HG02943 (cell line): ENCODE data around the gene UBE3C.
A peak's percentile ranks its signal among the peaks of the same experiment; 100 is the strongest.
"Not testable (repeated sequence)": the region's sequence is repeated elsewhere in the genome, so short reads cannot be mapped to it uniquely, and the experiment has no call there.

Source experiments
- ATAC-seq: cut with Tn5 transposase; IDR thresholded peaks from one replicate; pipeline ENCODE4 v1.9.1; 2021; ENCODE audit warnings: mild to moderate bottlenecking, low read depth, moderate library complexity; ENCODE audit not compliant: unreplicated experiment

The UBE3C gene

GRCh38 chr7:157269341-157270059 lies 130.8 kb downstream of the UBE3C start:
- no peak for ATAC-seq

GRCh38 chr7:157270060-157270444 lies 131.3 kb downstream of the UBE3C start:
- ATAC-seq, result no peak

- no peak for ATAC-seq
These were observed 132.7 kb downstream of the UBE3C start for GRCh38 chr7:157271315-157271990.

- no peak for ATAC-seq
These were observed 133.2 kb downstream of the UBE3C start for GRCh38 chr7:157271991-157272324.

GRCh38 chr7:157272351-157273207 lies 133.9 kb downstream of the UBE3C start:
- ATAC-seq, result no peak

GRCh38 chr7:157273208-157274093 lies 134.7 kb downstream of the UBE3C start:
- peak; percentile 68 for ATAC-seq

GRCh38 chr7:157274094-157274634 lies 135.4 kb downstream of the UBE3C start:
- not testable (repeated sequence) for ATAC-seq

- ATAC-seq, result no peak
These were observed 136.3 kb downstream of the UBE3C start for GRCh38 chr7:157274991-157275427.

- ATAC-seq, result no peak
These were observed 137.4 kb downstream of the UBE3C start for GRCh38 chr7:157276091-157276561.

- ATAC-seq, result no peak
These were observed 138.2 kb downstream of the UBE3C start for GRCh38 chr7:157276731-157277562.

GRCh38 chr7:157277568-157277967 lies 138.8 kb downstream of the UBE3C start:
- not testable (repeated sequence) for ATAC-seq

GRCh38 chr7:157278167-157278790 lies 139.6 kb downstream of the UBE3C start:
- ATAC-seq, result no peak

- ATAC-seq, result no peak
These were observed 140.3 kb downstream of the UBE3C start for GRCh38 chr7:157278791-157279724.

- ATAC-seq, result no peak
These were observed 141.1 kb downstream of the UBE3C start for GRCh38 chr7:157279741-157280215.

GRCh38 chr7:157280216-157280841 lies 141.6 kb downstream of the UBE3C start:
- no peak for ATAC-seq

- ATAC-seq, result no peak
These were observed 142.7 kb downstream of the UBE3C start for GRCh38 chr7:157281221-157281998.
